ENCODE data around the gene SLC6A2. TPM values are rescaled to one million over a fixed set of nuclear protein-coding genes. Genes with fewer than 3 reads are reported as not detected.

SLC6A2 gene
- total RNA-seq, 4 donors from 2014 or later: 0.65 to 1.7 (median 1.3) TPM; not detected in 1

GRCh38 chr16:55624696-55625095 is 31.1 kb upstream of the SLC6A2 start:
- TF ChIP-seq CTCF (IDR thresholded peaks at IDR 0.05; ENCODE audit: low read depth): no peak

- no peak for TF ChIP-seq CTCF (IDR thresholded peaks at IDR 0.05; ENCODE audit: low read depth)
Measured at GRCh38 chr16:55625843-55626242, 29.9 kb upstream of the SLC6A2 start.

GRCh38 chr16:55628306-55628968 is 27.4 kb upstream of the SLC6A2 start:
- TF ChIP-seq CTCF (IDR thresholded peaks at IDR 0.05; ENCODE audit: low read depth): no peak

- TF ChIP-seq CTCF (IDR thresholded peaks at IDR 0.05; ENCODE audit: low read depth): no peak
Measured at GRCh38 chr16:55630774-55631173, 25.0 kb upstream of the SLC6A2 start.

GRCh38 chr16:55632259-55632658 is 23.5 kb upstream of the SLC6A2 start:
- no peak for TF ChIP-seq CTCF (IDR thresholded peaks at IDR 0.05; ENCODE audit: low read depth)

- no peak for TF ChIP-seq CTCF (IDR thresholded peaks at IDR 0.05; ENCODE audit: low read depth)
Measured at GRCh38 chr16:55634193-55634592, 21.6 kb upstream of the SLC6A2 start.

GRCh38 chr16:55638256-55638655 is 17.5 kb upstream of the SLC6A2 start:
- TF ChIP-seq CTCF (IDR thresholded peaks at IDR 0.05; ENCODE audit: low read depth): no peak

All from subcutaneous adipose tissue (tissue), 4 donors.